GM12872 (cell line): ENCODE results near the gene TPGS1.

Experiments
- TF ChIP-seq, protein P1 (sequence below): IDR thresholded peaks from 3 replicates; pipeline ENCODE4 v1.5.1; 2011; ENCODE audit warnings: low read depth, mild to moderate bottlenecking, low read length, moderate library complexity; ENCODE audit not compliant: insufficient read depth

TPGS1 gene

DNA sequence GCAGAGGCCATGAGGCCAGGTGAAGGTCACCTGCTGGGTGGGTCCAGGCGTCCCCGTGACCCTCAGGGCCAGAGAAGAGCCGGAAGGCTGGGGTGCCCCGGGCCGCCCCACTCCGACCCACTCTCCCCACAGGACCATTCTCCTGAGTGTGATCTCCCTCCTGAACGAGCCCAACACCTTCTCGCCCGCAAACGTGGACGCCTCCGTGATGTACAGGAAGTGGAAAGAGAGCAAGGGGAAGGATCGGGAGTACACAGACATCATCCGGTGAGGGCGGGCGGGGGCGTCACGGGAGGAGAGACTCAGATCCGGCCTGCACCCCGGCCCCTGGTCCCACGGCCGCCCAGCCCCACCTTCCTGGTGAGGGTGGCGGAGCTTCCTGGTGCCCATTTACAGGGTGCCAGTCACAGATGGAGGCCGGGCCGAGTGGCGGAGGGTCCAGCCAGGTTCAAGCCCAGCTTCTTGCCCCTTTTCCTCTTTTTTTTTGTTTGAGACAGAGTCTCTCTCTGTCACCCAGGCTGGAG is 29.6 kb downstream of the TPGS1 start:
- TF ChIP-seq, protein P1, sequence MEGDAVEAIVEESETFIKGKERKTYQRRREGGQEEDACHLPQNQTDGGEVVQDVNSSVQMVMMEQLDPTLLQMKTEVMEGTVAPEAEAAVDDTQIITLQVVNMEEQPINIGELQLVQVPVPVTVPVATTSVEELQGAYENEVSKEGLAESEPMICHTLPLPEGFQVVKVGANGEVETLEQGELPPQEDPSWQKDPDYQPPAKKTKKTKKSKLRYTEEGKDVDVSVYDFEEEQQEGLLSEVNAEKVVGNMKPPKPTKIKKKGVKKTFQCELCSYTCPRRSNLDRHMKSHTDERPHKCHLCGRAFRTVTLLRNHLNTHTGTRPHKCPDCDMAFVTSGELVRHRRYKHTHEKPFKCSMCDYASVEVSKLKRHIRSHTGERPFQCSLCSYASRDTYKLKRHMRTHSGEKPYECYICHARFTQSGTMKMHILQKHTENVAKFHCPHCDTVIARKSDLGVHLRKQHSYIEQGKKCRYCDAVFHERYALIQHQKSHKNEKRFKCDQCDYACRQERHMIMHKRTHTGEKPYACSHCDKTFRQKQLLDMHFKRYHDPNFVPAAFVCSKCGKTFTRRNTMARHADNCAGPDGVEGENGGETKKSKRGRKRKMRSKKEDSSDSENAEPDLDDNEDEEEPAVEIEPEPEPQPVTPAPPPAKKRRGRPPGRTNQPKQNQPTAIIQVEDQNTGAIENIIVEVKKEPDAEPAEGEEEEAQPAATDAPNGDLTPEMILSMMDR, result no peak

DNA sequence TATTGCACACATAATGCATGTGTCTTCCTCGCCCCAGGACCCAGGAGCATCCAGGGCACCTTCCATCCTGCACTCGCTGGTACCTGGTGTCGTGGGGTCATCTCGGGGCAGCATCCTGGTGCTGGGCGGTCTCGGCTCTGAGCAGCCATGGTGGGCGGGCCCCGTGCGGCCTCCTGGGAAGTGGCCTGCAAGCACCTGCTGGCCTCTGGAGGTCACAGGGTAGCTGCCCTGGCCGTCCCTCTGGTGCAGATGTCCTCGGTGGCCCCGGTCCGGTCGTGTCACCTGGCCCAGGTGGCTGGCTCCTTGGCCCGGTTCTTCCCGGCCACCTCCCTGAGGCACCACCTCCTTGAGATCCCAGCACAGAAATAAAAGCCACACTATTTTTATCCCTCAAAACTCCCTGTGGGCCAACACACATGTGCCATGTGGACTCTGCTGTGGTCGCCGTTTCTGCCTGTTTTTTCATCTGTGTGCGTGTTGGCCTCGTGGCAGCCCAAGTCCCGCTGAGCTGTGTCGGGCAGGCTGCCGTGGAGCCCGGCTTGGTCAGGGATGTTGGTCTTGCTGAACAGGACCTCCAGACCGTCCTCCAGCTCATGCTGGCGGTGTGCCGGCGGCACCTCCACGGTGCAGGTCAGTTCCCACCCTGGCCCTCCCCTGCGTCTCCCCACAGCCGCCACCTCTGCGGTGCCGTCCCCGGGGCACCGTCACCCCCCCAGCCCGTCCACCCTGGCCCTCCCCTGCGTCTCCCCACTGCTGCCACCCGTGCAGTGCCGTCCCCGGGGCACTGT is 31.5 kb downstream of the TPGS1 start:
- TF ChIP-seq, protein P1, result no peak

DNA sequence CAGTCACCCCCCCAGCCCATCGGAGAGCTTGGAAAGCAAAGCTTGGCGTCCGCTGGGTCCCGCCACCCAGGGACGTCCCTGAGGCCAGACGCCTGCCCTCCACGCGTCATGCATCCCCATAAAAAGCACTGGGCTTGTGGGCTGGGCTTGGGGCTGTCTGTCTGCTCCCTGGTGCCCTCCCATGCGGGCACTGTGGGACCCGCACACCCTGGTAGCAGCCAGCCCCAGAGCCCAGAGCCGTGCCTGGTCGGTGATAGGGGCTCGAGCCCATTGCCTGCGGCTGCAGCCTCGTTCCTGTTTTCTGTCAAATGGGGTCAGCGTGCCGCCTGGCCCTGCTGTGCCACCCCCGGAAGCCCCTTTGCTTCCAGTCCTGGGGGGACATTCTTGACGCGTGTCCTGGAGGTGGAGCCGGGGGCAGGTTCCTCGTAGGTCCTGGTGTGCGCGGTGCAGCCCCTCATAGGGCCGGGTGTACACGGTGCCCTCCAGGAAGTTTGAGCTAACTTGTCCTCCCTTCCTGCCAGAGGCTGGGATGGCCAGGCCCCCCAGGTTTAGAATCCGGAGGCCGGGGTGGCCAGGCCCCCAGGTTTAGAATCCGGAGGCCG is 32.2 kb downstream of the TPGS1 start:
- TF ChIP-seq, protein P1, result no peak

DNA sequence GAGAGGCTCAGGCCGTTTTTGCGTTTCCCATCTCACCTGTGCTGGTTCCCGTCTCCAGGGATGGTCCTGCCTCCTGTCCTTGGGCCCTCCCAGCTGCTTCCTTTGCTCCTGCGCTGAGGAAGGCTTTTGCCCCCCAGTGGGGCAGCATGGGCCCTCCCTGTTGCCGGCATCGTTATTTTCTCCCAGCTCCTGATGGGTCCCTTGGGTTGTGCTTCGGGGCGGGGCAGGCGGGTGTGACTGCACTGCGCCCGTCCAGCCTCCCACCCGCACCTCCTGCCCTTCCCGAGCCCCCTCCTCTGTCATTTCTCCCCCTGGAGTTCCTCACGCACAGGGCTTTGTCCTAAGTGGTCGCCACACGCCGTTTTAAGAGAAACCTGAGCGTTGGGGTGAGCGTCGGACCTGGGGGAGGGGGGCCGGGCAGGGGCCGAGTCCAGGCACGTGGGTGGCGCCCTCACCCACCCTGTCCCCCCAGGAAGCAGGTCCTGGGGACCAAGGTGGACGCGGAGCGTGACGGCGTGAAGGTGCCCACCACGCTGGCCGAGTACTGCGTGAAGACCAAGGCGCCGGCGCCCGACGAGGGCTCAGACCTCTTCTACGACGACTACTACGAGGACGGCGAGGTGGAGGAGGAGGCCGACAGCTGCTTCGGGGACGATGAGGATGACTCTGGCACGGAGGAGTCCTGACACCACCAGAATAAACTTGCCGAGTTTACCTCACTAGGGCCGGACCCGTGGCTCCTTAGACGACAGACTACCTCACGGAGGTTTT is 33.8 kb downstream of the TPGS1 start:
- TF ChIP-seq, protein P1, result no peak

DNA sequence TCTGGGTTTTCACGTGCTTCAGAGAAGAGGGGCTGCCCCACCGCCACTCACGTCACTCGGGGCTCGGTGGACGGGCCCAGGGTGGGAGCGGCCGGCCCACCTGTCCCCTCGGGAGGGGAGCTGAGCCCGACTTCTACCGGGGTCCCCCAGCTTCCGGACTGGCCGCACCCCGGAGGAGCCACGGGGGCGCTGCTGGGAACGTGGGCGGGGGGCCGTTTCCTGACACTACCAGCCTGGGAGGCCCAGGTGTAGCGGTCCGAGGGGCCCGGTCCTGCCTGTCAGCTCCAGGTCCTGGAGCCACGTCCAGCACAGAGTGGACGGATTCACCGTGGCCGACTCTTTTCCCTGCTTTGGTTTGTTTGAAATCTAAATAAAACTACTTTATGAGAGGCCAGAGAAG is 34.4 kb downstream of the TPGS1 start:
- TF ChIP-seq, protein P1, result no peak

DNA sequence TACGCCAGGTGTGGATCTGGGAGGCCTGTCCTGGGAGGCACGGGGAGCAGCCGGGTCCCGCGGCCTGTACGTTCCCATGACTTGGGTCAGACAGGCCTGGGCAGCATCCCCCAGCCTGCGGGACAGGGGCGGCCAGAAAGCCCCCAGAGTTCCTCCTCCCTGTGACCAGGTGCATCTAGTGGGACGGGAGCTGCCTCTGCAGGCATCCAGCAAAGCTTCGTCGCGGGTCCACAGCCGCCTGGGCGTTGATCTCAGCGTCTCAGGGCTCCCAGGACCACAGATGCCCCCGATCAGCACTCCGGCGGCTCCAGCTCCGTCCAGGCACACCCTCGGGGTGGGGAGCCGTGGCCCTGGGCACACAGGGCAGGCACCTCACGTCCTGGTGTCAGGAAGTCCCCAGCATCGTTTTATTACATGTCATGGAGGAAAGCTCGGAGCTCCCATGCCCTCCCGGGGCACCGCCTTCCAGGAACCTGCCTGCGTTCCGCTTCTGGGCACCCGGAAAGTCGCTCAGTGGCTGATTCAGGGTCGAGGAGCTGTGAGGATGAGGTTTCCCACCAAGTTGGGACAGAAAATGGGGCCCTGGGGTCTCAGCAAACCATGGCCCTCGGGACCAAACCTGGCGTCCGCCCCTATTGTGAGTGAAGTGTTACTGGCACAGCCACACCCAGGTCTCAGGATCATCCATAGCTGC is 35.0 kb downstream of the TPGS1 start:
- TF ChIP-seq, protein P1, result no peak
